Esophagus muscularis mucosa (tissue), 3 donors: Measurements from ENCODE around the gene IFNA8.

Experiments used
- POLR2AphosphoS5 ChIP-seq, 2 donors: sonication (generic); formaldehyde crosslinking; IDR thresholded peaks; one replicate each; pipeline ENCODE4 v1.6.1; 2017; ENCODE audit warnings: antibody characterized with exemption in 2 of 2
- TF ChIP-seq, protein P1 (sequence below), 3 experiments: fragments of 200-600 bp in 2 of 3; fragments of 450-650 bp in 1 of 3; sonication (generic) in 2 of 3; IDR thresholded peaks; one replicate each; pipeline ENCODE4 v1.5.1; 2017 to 2019; ENCODE audit warnings: antibody characterized with exemption in 3 of 3, mild to moderate bottlenecking in 2 of 3, moderate library complexity in 1 of 3

DNA sequence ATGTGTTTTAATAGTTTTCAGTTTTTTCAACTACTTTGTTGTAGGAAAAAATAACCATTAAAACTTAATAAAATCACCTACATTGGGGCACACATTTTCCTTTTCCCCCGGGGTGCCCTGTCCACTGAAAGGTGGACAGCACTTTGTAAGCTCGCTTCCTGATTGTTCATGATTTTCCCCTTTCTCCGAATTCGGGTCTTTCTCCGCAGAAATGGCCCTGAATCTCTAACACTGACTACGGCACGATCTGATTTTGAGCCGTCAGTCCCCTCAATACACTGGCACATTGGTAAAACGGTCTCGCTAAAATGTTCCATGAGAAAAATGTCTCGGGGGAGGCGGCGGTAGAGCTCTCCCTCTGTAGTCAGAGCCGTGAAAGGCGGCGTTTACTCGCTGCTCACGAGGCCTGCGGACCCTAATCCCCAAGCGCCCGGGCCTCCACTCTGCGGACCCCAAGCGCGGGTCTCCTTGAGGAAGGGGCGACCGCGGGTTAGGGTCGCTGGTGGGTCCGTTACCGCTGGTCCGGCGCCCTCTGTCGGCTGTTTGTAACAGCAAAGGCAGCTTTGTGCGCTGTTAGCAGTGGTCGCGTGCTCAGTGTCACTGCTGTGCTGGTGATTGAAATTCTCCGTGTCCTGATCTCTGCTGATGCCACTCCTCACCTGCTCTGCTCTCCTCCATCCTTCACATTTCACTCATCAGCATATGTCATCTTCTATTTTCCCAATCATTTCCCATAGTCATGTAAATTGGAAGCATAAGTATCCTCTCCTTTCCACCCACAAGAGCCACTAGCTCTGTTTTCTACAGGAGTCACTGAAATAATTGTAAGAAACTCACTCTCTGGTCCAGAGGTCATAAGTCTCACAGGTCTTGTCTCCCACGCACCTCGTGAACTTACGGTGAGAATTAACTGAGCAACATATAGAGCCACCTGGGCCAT, 12.9 kb upstream of the IFNA8 start:
- TF ChIP-seq, protein P1, sequence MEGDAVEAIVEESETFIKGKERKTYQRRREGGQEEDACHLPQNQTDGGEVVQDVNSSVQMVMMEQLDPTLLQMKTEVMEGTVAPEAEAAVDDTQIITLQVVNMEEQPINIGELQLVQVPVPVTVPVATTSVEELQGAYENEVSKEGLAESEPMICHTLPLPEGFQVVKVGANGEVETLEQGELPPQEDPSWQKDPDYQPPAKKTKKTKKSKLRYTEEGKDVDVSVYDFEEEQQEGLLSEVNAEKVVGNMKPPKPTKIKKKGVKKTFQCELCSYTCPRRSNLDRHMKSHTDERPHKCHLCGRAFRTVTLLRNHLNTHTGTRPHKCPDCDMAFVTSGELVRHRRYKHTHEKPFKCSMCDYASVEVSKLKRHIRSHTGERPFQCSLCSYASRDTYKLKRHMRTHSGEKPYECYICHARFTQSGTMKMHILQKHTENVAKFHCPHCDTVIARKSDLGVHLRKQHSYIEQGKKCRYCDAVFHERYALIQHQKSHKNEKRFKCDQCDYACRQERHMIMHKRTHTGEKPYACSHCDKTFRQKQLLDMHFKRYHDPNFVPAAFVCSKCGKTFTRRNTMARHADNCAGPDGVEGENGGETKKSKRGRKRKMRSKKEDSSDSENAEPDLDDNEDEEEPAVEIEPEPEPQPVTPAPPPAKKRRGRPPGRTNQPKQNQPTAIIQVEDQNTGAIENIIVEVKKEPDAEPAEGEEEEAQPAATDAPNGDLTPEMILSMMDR (IDR thresholded peaks at IDR 0.05) = peak; percentile 52 to 83 (median 70)
- no peak for TF ChIP-seq POLR2AphosphoS5 (IDR thresholded peaks at IDR 0.05)
